ENCODE results near the gene MYO3B. TPM values are rescaled to one million over a fixed set of nuclear protein-coding genes. Genes with fewer than 3 reads are reported as not detected.

Gene MYO3B
- total RNA-seq, 4 donors from 2014 or later: 0.09 to 9.1 TPM; not detected in 2

DNA sequence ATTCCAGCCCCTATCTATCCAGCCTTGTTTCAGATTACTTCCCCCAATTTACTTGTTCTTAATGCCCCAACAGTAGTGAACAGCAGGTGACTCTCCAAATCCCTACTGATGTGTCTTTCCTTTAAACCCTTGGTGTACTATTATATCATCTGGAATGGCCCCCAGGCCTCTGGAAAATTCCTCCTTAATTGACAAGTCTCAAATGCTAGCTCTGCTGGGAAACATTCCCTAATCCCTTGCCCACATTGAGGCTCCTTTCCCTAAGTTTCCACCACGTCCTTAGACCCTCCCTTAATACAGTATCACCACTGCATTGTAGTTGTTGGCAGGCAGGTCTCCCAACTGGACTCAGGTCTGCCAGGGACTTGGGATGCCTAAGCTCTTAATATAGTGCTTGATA, 41.0 kb downstream of the MYO3B start:
- Histone ChIP-seq H3K9me3 (no peaks in the 10 kb centered on the region), H3K27me3 (no peaks in the 10 kb centered on the region), H3K4me1 (no peaks in the 10 kb centered on the region), H3K27ac (no peak overlapping the region), H3K4me3 (no peak overlapping the region), H3K36me3 (no peaks in the 10 kb centered on the region)
- no peak for TF ChIP-seq POLR2A (IDR thresholded peaks at IDR 0.05)
- TF ChIP-seq, protein P1, sequence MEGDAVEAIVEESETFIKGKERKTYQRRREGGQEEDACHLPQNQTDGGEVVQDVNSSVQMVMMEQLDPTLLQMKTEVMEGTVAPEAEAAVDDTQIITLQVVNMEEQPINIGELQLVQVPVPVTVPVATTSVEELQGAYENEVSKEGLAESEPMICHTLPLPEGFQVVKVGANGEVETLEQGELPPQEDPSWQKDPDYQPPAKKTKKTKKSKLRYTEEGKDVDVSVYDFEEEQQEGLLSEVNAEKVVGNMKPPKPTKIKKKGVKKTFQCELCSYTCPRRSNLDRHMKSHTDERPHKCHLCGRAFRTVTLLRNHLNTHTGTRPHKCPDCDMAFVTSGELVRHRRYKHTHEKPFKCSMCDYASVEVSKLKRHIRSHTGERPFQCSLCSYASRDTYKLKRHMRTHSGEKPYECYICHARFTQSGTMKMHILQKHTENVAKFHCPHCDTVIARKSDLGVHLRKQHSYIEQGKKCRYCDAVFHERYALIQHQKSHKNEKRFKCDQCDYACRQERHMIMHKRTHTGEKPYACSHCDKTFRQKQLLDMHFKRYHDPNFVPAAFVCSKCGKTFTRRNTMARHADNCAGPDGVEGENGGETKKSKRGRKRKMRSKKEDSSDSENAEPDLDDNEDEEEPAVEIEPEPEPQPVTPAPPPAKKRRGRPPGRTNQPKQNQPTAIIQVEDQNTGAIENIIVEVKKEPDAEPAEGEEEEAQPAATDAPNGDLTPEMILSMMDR (IDR thresholded peaks at IDR 0.05): no peak
- DNase-seq: no peak
- intact Hi-C loops (cut with DNase I; ENCODE audit: low total_unique reads): no loop called here

GRCh38 chr2:170221317-170222288, 43.7 kb downstream of the MYO3B start:
- intact Hi-C loops (cut with DNase I; ENCODE audit: low total_unique reads): no loop called here
- DNase-seq: no peak
- Histone ChIP-seq H3K4me3 (no peak overlapping the region), H3K27ac (no peak overlapping the region), H3K27me3 (no peaks in the 10 kb centered on the region), H3K36me3 (no peaks in the 10 kb centered on the region), H3K4me1 (no peaks in the 10 kb centered on the region), H3K9me3 (no peaks in the 10 kb centered on the region)
- TF ChIP-seq POLR2A (IDR thresholded peaks at IDR 0.05): no peak
- TF ChIP-seq, protein P1 (IDR thresholded peaks at IDR 0.05): no peak

DNA sequence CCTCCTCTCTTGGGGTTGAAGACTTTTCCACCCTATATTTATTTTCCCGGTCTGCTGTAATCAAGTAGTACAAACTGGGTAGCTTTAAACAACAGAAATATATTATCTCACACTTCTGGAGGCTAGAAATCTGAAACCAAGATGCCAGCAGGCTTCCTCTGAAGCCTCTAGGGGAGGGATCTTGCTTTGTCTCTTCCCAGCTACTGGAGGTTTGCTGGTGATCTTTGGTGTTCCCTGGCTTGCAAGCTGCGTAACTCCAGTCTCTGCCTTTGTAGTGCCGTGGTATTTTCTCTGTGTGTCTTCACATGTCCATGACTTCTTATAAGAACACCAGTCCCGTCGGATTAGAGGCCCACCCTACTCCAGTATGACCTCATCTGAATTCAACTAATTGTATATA, 44.4 kb downstream of the MYO3B start:
- Histone ChIP-seq H3K9me3 (no peaks in the 10 kb centered on the region), H3K27me3 (no peaks in the 10 kb centered on the region), H3K4me1 (no peaks in the 10 kb centered on the region), H3K27ac (no peak overlapping the region), H3K36me3 (no peaks in the 10 kb centered on the region), H3K4me3 (no peak overlapping the region)
- intact Hi-C loops (cut with DNase I; ENCODE audit: low total_unique reads): no loop called here
- DNase-seq: no peak
- no peak for TF ChIP-seq POLR2A (IDR thresholded peaks at IDR 0.05)
- TF ChIP-seq, protein P1 (IDR thresholded peaks at IDR 0.05): no peak

GRCh38 chr2:170222842-170223241, 44.9 kb downstream of the MYO3B start:
- Histone ChIP-seq H3K4me1 (no peaks in the 10 kb centered on the region), H3K36me3 (no peaks in the 10 kb centered on the region), H3K27ac (no peak overlapping the region), H3K9me3 (no peaks in the 10 kb centered on the region), H3K27me3 (no peaks in the 10 kb centered on the region), H3K4me3 (no peak overlapping the region)
- intact Hi-C loops (cut with DNase I; ENCODE audit: low total_unique reads): no loop called here
- TF ChIP-seq, protein P1 (IDR thresholded peaks at IDR 0.05): no peak
- TF ChIP-seq POLR2A (IDR thresholded peaks at IDR 0.05): no peak
- no peak for DNase-seq

GRCh38 chr2:170224692-170225294, 46.8 kb downstream of the MYO3B start:
- intact Hi-C loops (cut with DNase I; ENCODE audit: low total_unique reads): no loop called here

More at GRCh38 chr2:170224692-170225294, 46.8 kb downstream of the MYO3B start:
- Histone ChIP-seq H3K4me3 (no peak overlapping the region), H3K9me3 (no peaks in the 10 kb centered on the region), H3K36me3 (no peaks in the 10 kb centered on the region), H3K27me3 (no peaks in the 10 kb centered on the region), H3K27ac (no peak overlapping the region), H3K4me1 (no peaks in the 10 kb centered on the region)
- no peak for TF ChIP-seq POLR2A (IDR thresholded peaks at IDR 0.05)
- TF ChIP-seq, protein P1 (IDR thresholded peaks at IDR 0.05): no peak
- DNase-seq: no peak

Data from uterus (tissue), 4 donors.